DMS79 treated with DMSO at 0.1 percent for 48 hours (cell line): Measurements from ENCODE around the gene PRDM9.
"Not testable (repeated sequence)": the region's sequence is repeated elsewhere in the genome, so short reads cannot be mapped to it uniquely, and the experiment has no call there.

Experiments used
- DNase-seq: peaks from one replicate; lab custom pipeline; 2025; lab: John Stamatoyannopoulos, UW

Gene PRDM9

GRCh38 chr5:23527216-23527920, 20.0 kb downstream of the PRDM9 start:
- DNase-seq: not testable (repeated sequence)

- no peak for DNase-seq
Measured at GRCh38 chr5:23528677-23529076, 21.3 kb downstream of the PRDM9 start.

- no peak for DNase-seq
Measured at GRCh38 chr5:23530571-23530970, 23.2 kb downstream of the PRDM9 start.

- no peak for DNase-seq
Measured at GRCh38 chr5:23571059-23571458, 63.6 kb downstream of the PRDM9 start.
